Thyroid gland (tissue), 4 donors: ENCODE data around the gene SPDEF. TPM values are rescaled to one million over a fixed set of nuclear protein-coding genes. Genes with fewer than 3 reads are reported as not detected.

Experiments used
- DNase-seq, 2 donors: peaks; one replicate each; pipeline ENCODE4 v3.0.0-alpha.2; 2019
- H3K27ac ChIP-seq, 3 donors: fragments of 200-600 bp; sonication (generic); 1 replicate in 2 of 3; 2 replicates in 1 of 3; pipeline ENCODE4 v1.5.1; 2016 to 2019; ENCODE audit warnings: mild to moderate bottlenecking in 1 of 3, moderate library complexity in 1 of 3
- H3K27me3 ChIP-seq: fragments of 200-600 bp; sonication (generic); one replicate; pipeline ENCODE4 v1.5.1; 2019
- H3K36me3 ChIP-seq, 2 donors: fragments of 200-600 bp; sonication (generic); one replicate each; pipeline ENCODE4 v1.5.1; 2016 to 2019
- H3K4me1 ChIP-seq, 2 donors: fragments of 200-600 bp; sonication (generic); one replicate each; pipeline ENCODE4 v1.5.1; 2017 to 2019
- H3K4me3 ChIP-seq, 3 donors: fragments of 200-600 bp; sonication (generic); replicated peaks in 1 of 3; 1 replicate in 2 of 3; 2 replicates in 1 of 3; pipeline ENCODE4 v1.5.1; 2016; ENCODE audit warnings: mild to moderate bottlenecking in 1 of 3
- H3K9me3 ChIP-seq: fragments of 200-600 bp; sonication (generic); one replicate; pipeline ENCODE4 v1.5.1; 2017
- CTCF ChIP-seq, 6 experiments: fragments of 200-600 bp in 3 of 6; fragments of 450-650 bp in 3 of 6; sonication (generic) in 3 of 6; IDR thresholded peaks; one replicate each; pipeline ENCODE4 v1.5.1; 2016 to 2019; ENCODE audit warnings: antibody characterized with exemption in 6 of 6, mild to moderate bottlenecking in 2 of 6, inconsistent platforms in 1 of 6, moderate library complexity in 1 of 6
- POLR2A ChIP-seq, 2 donors: fragments of 450-650 bp; IDR thresholded peaks; one replicate each; pipeline ENCODE4 v1.6.1; 2017; ENCODE audit warnings: antibody characterized with exemption in 2 of 2, mild to moderate bottlenecking in 2 of 2, moderate library complexity in 1 of 2
- WGBS, 2 donors: methylation state at CpG; one replicate each; pipeline ENCODE4 v1.1.5; 2017; 5-methylcytosine and 5-hydroxymethylcytosine counted together
- intact Hi-C: fragments of 100-400 bp; cut with DNase I; formaldehyde crosslinking; loops from one replicate; pipeline ENCODE4 v1.15.1; 2023
- total RNA-seq, 4 donors: library from RNA; depleted of rRNA; stranded (reverse); fragments of >200 nt; gene quantifications; one replicate each; pipeline ENCODE4 v1.2.3, GENCODE V29; 2016

The SPDEF gene
- total RNA-seq, 4 donors from 2014 or later: not detected

GRCh38 chr6:34543421-34543820 lies 12.7 kb downstream of the SPDEF start:
- intact Hi-C loops: no loop called here
- H3K9me3 ChIP-seq: no peaks in the 10 kb centered on the region
- WGBS, 2 donors: 86 to 87% methylated on average over 5 of the region's 5 CpGs
- H3K4me1 ChIP-seq: peaks cover 9 to 30% of the 10 kb centered on the region in 2 donors
- DNase-seq: no peak
- H3K27ac ChIP-seq: no peak overlapping the region
- no peak overlapping the region for H3K4me3 ChIP-seq
- no peak for TF ChIP-seq POLR2A (IDR thresholded peaks at IDR 0.05)
- no peak for TF ChIP-seq CTCF (IDR thresholded peaks at IDR 0.05)
- H3K27me3 ChIP-seq: no peaks in the 10 kb centered on the region
- H3K36me3 ChIP-seq: no peaks in the 10 kb centered on the region

GRCh38 chr6:34540841-34541240 lies 15.3 kb downstream of the SPDEF start:
- intact Hi-C loops: no loop called here
- H3K4me3 ChIP-seq: no peak overlapping the region
- H3K27me3 ChIP-seq: no peaks in the 10 kb centered on the region
- no peak for TF ChIP-seq CTCF (IDR thresholded peaks at IDR 0.05)
- H3K27ac ChIP-seq: no peak overlapping the region
- peaks cover under 1 to 14% of the 10 kb centered on the region in 2 donors for H3K4me1 ChIP-seq
- 92 to 95% methylated on average over 8 of the region's 8 CpGs for WGBS, 2 donors
- H3K9me3 ChIP-seq: no peaks in the 10 kb centered on the region
- no peaks in the 10 kb centered on the region for H3K36me3 ChIP-seq
- no peak for DNase-seq

- Histone ChIP-seq H3K27me3 (no peaks in the 10 kb centered on the region), H3K27ac (no peak overlapping the region), H3K4me3 (no peak overlapping the region), H3K36me3 (no peaks in the 10 kb centered on the region), H3K9me3 (no peaks in the 10 kb centered on the region), H3K4me1 (peaks cover 0 to 12% of the 10 kb centered on the region in 2 donors)
- 77 to 79% methylated on average over 5 of the region's 5 CpGs for WGBS, 2 donors
- DNase-seq: no peak
- intact Hi-C loops: no loop called here
- no peak for TF ChIP-seq POLR2A (IDR thresholded peaks at IDR 0.05)
- no peak for TF ChIP-seq CTCF (IDR thresholded peaks at IDR 0.05)
These were observed 15.9 kb downstream of the SPDEF start for GRCh38 chr6:34540222-34540621.

GRCh38 chr6:34539181-34539580 lies 16.9 kb downstream of the SPDEF start:
- Histone ChIP-seq H3K4me3 (no peak overlapping the region), H3K9me3 (no peaks in the 10 kb centered on the region), H3K36me3 (no peaks in the 10 kb centered on the region), H3K4me1 (peaks cover 0 to 7% of the 10 kb centered on the region in 2 donors), H3K27me3 (no peaks in the 10 kb centered on the region), H3K27ac (no peak overlapping the region)
- no peak for DNase-seq
- intact Hi-C loops: no loop called here
- WGBS, 2 donors: 77 to 92% methylated on average over 7 to 13 of the region's 14 CpGs
- TF ChIP-seq POLR2A (IDR thresholded peaks at IDR 0.05) (no peak), CTCF (IDR thresholded peaks at IDR 0.05) (no peak)

GRCh38 chr6:34538581-34538980 lies 17.5 kb downstream of the SPDEF start:
- no peaks in the 10 kb centered on the region for H3K27me3 ChIP-seq
- intact Hi-C loops: no loop called here
- H3K4me3 ChIP-seq: no peak overlapping the region
- no peaks in the 10 kb centered on the region for H3K36me3 ChIP-seq
- no peaks in the 10 kb centered on the region for H3K9me3 ChIP-seq
- peaks cover 0 to 7% of the 10 kb centered on the region in 2 donors for H3K4me1 ChIP-seq
- H3K27ac ChIP-seq: no peak overlapping the region
- WGBS, 2 donors: 88 to 89% methylated on average over 5 to 6 of the region's 6 CpGs
- TF ChIP-seq POLR2A (IDR thresholded peaks at IDR 0.05): no peak
- TF ChIP-seq CTCF (IDR thresholded peaks at IDR 0.05): no peak
- DNase-seq: no peak
